ENCODE data around the gene COL15A1.
"Not testable (repeated sequence)": the region's sequence is repeated elsewhere in the genome, so short reads cannot be mapped to it uniquely, and the experiment has no call there.

The COL15A1 gene

GRCh38 chr9:98992885-98993569 is 49.3 kb downstream of the COL15A1 start:
- peak; percentile 26 for DNase-seq (ENCODE audit: low read depth, low spot score)

DNA sequence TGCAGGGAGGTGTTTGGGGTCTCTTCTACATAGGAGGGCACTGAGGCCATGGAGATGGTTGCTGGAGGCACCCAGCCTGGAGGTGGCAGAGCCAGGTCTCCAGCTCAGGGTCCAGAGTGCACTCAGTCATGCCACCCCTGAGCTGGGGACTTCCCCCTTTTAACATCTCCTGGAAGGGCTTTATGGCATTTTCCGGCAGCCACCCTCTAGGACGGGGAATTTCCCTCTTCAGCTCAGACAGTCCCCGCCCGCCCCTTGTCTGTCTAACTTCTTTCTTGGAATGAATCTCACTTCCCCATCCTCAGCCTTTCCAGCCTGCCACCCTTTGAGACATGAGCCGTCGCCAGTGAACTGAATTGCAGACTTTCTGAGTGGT is 49.9 kb downstream of the COL15A1 start:
- peak; percentile 24 for DNase-seq (ENCODE audit: low read depth, low spot score)

GRCh38 chr9:98994172-98995058 is 50.7 kb downstream of the COL15A1 start:
- no peak for DNase-seq (ENCODE audit: low read depth, low spot score)

DNA sequence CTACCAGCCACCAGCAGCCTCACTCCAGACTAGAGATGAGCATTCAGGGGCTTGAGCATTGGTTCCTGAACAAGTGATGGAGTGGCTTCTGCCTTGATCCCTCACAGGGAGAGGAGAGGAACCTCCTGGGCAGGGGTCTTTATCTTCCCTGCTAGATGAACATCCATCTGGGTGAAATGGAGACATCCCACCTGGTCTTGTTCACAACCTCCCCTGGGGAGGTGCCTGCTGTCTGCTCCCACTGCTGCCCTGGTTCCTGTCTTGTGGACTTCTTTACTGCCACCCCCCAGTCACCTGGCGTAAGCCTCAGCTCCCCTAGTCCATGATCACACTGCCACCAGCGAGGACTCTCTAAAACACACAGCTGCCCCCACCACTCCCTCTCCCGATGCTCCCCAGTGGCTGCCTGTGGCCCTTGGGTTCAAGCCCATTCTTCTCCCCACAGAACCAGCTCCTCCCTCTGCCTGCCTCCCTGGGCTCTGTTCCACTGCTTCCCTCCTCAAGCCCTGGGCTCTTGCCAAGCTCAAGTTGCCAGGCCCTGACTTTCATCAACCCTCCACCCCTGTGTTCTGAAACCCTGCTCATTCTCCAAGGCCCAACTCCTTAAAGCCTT is 51.5 kb downstream of the COL15A1 start:
- peak; percentile 57 for DNase-seq (ENCODE audit: low read depth, low spot score)

DNA sequence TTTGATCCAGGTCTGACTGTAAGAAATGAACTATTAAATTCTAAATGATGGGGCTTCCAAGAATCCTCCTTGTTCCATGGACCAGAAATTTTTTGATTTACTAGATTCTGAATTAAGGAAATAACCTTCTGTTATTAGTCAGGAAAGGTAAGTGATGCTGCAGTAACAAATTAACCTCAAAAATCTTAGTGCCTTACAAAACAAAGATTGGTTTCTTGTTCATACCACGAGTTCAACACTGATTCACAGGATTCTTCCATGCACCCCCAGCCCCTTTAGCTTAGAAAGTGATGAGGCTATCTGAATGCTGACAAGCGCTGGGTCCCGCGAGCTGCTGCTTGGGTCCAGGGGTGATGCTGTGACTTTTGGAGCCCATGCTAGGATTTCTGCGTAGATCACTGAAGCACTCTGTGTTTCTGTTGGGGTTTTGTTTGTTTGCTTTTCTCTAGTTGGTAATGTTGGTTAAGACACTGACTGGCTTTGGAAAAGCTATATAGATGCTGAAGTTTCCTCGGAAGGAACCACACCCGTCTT is 52.3 kb downstream of the COL15A1 start:
- no peak for DNase-seq (ENCODE audit: low read depth, low spot score)

DNA sequence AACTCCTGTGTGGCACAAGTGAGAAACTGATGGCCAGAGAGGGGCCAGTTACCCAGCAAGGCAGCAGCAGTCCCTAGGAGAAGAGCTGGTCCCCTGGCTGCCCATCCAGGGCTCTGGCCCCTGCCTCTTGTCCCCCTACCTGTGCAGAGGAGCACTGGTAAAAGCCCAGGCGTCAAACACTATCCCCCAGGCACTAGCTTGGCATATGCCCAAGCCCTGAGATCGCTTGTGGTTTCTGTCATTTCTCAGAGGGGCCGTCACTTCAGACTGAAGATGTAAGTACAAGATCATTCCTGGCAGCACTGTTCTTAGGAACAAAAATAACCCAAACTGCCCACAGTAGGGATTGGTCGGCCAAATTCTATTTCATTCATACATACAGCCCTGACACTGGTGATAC is 53.9 kb downstream of the COL15A1 start:
- DNase-seq (ENCODE audit: low read depth, low spot score): peak; percentile 74

GRCh38 chr9:98998441-98999151 is 54.9 kb downstream of the COL15A1 start:
- peak; percentile 72 for DNase-seq (ENCODE audit: low read depth, low spot score)

GRCh38 chr9:98999152-98999525 is 55.4 kb downstream of the COL15A1 start:
- DNase-seq (ENCODE audit: low read depth, low spot score): no peak

DNA sequence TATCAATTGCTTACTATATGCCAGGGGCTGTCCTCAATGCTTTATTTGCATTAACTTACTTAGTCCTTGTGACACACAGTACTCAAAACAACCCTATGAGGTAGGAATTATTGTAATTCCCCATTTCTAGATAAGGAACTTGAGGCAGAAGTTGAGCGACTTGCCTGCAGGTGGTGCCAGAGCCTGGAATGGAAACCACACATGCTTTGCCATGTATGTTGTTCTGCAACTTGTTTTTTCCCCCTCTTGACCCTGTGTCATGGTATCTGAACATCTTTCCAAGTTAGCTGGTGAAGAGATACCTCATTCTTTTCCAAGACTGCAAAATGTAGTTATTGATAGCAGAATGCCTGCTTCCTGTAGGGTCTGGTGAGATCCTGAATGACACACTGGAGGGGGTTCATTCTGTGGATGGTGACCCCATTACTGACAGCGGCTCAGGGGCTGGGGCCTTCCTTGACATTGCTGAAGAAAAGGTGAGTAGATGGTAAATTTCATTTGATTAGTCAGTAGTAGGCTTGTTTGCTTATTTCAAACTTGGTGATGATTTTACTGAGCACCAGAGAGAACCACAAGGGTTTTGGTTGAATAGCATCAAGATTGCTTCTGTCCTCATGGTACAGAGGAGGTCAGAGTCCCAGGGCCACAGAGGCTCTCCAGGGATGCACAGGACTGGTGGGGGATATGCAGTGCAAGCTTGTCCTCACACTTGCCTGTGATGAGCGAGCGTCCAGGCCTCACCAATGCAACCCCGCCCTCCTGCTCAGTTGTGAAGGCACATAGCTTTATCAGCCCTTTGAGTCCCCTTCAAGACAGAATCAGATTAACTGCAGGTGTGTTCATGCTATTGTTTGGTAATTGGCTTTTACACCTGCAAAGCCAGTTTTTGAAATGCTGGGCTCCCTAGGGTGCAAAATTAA is 57.0 kb downstream of the COL15A1 start:
- DNase-seq (ENCODE audit: low read depth, low spot score): peak; percentile 81

DNA sequence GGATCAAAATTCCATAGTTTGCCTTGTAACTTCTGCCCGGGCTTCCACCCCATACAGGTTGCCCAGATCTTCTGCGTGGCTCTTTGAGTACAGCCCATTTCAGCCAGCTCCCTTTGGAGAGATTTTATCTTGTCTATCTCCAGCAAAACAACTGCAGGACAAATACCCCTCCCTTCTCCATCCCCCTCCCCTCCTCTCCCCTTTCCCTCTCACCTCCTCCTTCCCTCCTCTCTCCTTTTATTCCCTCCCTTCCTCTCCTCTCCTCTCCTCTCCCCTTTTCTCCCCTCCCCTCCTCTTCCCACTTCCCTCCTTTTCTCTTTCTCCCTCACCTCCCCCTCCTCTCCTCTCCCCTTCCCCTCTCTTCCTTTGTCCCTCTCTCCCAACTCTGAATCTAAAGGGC is 58.2 kb downstream of the COL15A1 start:
- no peak for DNase-seq (ENCODE audit: low read depth, low spot score)

- DNase-seq (ENCODE audit: low read depth, low spot score): no peak
Measured at GRCh38 chr9:99002706-99003105, 59.0 kb downstream of the COL15A1 start.

DNA sequence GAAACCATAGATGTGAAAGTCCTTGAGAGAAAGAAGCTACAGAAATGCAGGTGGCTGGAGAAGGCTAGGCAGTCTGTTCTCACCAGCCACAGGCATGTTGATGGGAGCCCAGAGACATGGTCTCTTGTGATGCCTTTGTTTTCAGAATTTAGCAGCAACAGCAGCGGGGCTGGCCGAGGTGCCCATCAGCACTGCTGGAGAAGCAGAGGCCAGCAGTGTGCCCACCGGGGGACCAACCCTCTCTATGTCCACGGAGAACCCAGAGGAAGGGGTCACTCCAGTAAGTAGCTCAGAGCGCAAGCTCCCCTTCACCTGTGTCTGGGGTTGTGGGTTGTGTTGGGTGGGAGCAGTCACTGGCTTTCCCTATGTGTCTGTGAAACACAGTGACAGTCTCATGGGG is 59.6 kb downstream of the COL15A1 start:
- DNase-seq (ENCODE audit: low read depth, low spot score): no peak

DNA sequence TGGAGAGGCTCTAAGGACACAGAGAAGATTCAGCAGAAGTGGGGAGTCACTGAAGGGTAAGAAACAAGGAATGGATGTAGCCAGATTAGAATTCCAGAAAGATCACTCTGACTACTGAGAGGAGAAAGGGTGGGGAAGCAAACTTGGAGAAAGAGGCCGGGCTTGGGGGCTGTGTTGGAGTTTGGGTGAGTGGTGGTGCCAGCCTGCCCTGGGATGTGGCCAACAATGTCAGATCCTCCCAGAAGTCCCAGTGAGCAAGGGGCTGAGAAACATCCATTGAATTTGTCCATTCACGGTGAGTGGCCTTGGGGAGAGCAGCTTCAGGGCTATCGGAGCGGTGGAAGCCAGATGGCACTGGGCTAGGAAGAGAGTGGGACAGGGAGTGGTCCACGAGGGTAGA is 60.4 kb downstream of the COL15A1 start:
- no peak for DNase-seq (ENCODE audit: low read depth, low spot score)

DNA sequence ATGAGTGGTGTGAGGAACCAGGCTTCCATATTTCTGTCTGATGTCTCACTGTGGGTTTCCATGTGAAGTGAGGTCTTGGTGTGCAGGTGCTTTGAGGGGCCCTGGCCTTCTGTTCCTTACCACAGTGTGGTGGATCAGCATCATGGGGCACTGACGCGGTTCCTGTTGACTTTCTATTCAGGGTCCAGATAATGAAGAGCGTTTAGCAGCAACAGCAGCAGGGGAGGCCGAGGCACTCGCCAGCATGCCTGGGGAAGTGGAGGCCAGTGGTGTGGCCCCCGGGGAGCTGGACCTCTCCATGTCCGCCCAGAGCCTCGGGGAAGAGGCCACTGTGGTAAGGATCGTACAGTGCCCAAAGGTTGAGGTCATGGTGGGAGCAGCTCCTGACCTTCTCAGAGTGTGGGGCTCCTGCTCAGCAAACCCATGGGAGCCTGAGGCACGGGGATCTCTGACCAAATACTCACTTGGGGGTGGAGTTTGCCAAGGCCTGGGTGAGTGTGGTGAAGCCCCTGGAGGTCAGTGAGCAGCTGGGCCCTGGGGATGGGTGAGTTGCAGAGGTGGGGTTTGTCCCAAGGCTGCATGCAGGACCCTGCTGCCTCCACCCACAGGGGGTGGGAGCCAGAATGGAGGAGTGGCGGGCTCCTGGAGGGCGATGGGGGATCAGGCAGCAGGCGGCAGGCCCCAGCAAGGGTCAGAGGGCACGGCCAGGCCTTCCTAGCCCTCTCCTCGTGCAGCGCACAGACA is 61.2 kb downstream of the COL15A1 start:
- no peak for DNase-seq (ENCODE audit: low read depth, low spot score)

- no peak for DNase-seq (ENCODE audit: low read depth, low spot score)
Measured at GRCh38 chr9:99005651-99006050, 61.9 kb downstream of the COL15A1 start.

DNA sequence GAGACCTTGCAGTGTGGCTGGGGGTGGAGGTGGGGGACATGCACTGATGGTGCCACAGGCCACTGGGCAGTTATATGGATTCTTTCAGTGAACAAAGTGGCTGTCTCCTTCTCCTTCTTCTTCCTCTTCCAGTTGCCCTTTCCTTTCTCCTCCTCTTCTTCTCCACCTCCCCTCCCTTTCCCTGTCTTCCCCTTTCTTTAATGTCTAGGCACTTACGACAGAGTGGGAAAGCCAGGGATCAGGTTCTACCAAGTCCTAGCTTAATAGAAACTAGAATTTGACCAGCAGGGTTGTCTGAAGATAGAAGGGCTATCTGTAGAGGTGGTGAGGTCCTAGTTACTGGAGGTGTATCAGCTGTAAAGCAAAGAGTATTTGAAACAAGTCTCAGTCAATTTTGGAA is 62.8 kb downstream of the COL15A1 start:
- DNase-seq (ENCODE audit: low read depth, low spot score): no peak

DNA sequence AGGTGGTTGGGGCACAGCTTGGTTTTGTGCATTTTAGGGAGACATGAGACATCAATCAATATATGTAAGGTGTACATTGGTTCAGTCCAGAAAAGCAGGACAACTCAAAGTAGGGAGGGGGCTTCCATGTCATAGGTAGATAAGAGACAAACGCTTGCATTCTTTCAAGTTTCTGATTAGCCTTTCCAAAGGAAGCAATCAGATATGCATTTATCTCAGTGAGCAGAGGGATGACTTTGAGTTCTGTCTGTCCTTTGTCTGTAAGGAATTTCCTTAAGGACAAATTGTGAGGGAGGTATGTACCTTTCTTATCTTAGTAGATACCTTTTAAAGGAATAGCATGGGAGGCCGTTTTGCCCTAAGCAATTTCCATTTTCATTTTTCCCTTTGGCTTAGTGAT is 63.3 kb downstream of the COL15A1 start:
- DNase-seq (ENCODE audit: low read depth, low spot score): no peak

GRCh38 chr9:99008203-99008602 is 64.5 kb downstream of the COL15A1 start:
- DNase-seq (ENCODE audit: low read depth, low spot score): no peak

DNA sequence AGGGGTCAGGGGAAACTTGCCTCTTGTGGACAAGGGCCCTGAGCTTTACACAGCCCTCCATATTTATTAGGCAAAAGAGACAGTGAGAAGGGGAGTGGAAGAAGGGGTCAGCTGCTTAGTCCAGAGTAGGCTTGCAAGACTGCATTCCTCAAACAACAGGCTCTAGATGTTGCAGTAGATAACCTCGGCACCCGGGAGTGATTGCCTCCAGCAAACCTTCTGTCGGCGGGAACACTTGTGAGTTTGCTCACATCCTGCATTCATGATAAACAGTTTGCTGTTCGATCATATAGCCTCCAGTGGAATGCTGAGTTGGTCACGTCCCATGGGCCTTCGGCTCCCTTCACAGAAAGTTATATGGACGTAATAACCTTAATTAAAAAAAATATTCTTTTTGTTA is 66.7 kb downstream of the COL15A1 start:
- DNase-seq (ENCODE audit: low read depth, low spot score): not testable (repeated sequence)

DNA sequence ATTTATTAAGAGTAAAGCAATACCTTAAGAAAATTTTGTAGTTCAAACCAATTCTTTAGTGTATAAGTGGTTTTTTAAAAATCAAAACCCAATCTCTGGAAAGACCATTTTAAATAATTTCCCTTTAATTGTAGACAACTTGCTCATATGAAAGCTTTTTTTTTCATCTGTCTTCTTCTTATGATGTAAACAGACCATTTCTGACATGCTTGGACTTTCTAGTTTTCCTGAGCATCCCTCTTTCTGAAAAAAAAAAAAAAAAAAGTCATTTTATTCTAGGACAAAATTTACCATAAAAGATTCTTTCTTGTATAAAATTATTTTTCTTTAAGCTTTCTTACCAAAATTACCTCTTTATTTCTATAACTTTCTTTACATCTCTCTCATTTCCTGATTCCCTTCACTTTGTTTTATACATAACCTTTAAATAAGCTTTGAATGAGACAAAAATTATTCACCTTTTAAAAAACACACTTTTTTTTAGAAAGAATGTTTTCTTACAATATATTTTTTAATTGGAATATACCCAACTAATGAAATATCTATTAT is 67.5 kb downstream of the COL15A1 start:
- DNase-seq (ENCODE audit: low read depth, low spot score): no peak
